Lung (tissue), 12 donors: ENCODE data around the gene GRK6. TPM values are rescaled to one million over a fixed set of nuclear protein-coding genes. Genes with fewer than 3 reads are reported as not detected.

Source experiments
- ATAC-seq: fragments of 200-7000 bp; cut with Tn5 transposase; one replicate; pipeline ENCODE4 v1.9.1; 2020; ENCODE audit warnings: moderate number of reproducible peaks; ENCODE audit not compliant: insufficient read depth, low FRiP score
- DNase-seq, 3 donors: peaks; one replicate each; pipeline ENCODE4 v3.0.0-alpha.2; 2013 to 2017
- H3K27ac ChIP-seq, 2 donors: one replicate each; pipeline ENCODE4 v1.5.1; 2013; ENCODE audit warnings: mild to moderate bottlenecking in 2 of 2, moderate library complexity in 2 of 2, control low read depth in 1 of 2, inconsistent platforms in 1 of 2, low read depth in 1 of 2, low read length in 1 of 2
- H3K27me3 ChIP-seq, 3 donors: one replicate each; pipeline ENCODE4 v1.5.1; 2013; ENCODE audit warnings: low read length in 2 of 3; ENCODE audit not compliant: control insufficient read depth in 3 of 3, insufficient read depth in 3 of 3
- H3K36me3 ChIP-seq, 4 donors: one replicate each; pipeline ENCODE4 v1.5.1; 2013; ENCODE audit warnings: low read length in 4 of 4, mild to moderate bottlenecking in 1 of 4, moderate library complexity in 1 of 4; ENCODE audit not compliant: control insufficient read depth in 4 of 4, insufficient read depth in 4 of 4
- H3K4me1 ChIP-seq, 5 donors: one replicate each; pipeline ENCODE4 v1.5.1; 2013; ENCODE audit warnings: low read length in 5 of 5, mild to moderate bottlenecking in 2 of 5, moderate library complexity in 1 of 5; ENCODE audit not compliant: control insufficient read depth in 5 of 5, insufficient read depth in 5 of 5
- H3K4me3 ChIP-seq: one replicate; pipeline ENCODE4 v1.5.1; 2013; ENCODE audit warnings: mild to moderate bottlenecking, control low read depth, moderate library complexity
- H3K9ac ChIP-seq, 2 donors: one replicate each; pipeline ENCODE4 v1.5.1; 2013; ENCODE audit warnings: low read length in 2 of 2, control low read depth in 1 of 2; ENCODE audit not compliant: insufficient read depth in 1 of 2
- H3K9me3 ChIP-seq, 4 donors: one replicate each; pipeline ENCODE4 v1.5.1; 2013; ENCODE audit warnings: low read length in 3 of 4, mild to moderate bottlenecking in 1 of 4, moderate library complexity in 1 of 4; ENCODE audit not compliant: control insufficient read depth in 4 of 4, insufficient read depth in 3 of 4
- WGBS, 2 donors: extraction: QIAGEN DNeasy Blood & Tissue Kit; methylation state at CpG; one replicate each; pipeline ENCODE4 v1.1.7; 2013; 5-methylcytosine and 5-hydroxymethylcytosine counted together
- polyA plus RNA-seq, 2 donors: library from polyadenylated mRNA; stranded (reverse); fragments of 200-250 nt; gene quantifications; one replicate each; pipeline ENCODE4 v1.2.1, GENCODE V29; 2013
- total RNA-seq, 2 donors: library from RNA; depleted of rRNA in 1 of 2; stranded (reverse); fragments of >200 nt in 1 of 2; gene quantifications; one replicate each; pipeline ENCODE4 v1.2.1, GENCODE V29; 2014 to 2021
- TF ChIP-seq, protein P1 (sequence below): IDR thresholded peaks from 2 replicates; pipeline ENCODE4 v1.5.1; 2012; ENCODE audit warnings: mild to moderate bottlenecking; ENCODE audit errors: control extremely low read depth, extremely low read depth
- donor health status: control.
- donor health status: control.
- donor health status: Bipolar disorder and iron deficiency.
- donor health status: healthy.
- donor health status: DM: yes; HTN: yes; CAD: no.

Gene GRK6
- total and polyA plus RNA-seq, 4 donors: 20.7 to 68.0 (median 40.3) TPM

DNA sequence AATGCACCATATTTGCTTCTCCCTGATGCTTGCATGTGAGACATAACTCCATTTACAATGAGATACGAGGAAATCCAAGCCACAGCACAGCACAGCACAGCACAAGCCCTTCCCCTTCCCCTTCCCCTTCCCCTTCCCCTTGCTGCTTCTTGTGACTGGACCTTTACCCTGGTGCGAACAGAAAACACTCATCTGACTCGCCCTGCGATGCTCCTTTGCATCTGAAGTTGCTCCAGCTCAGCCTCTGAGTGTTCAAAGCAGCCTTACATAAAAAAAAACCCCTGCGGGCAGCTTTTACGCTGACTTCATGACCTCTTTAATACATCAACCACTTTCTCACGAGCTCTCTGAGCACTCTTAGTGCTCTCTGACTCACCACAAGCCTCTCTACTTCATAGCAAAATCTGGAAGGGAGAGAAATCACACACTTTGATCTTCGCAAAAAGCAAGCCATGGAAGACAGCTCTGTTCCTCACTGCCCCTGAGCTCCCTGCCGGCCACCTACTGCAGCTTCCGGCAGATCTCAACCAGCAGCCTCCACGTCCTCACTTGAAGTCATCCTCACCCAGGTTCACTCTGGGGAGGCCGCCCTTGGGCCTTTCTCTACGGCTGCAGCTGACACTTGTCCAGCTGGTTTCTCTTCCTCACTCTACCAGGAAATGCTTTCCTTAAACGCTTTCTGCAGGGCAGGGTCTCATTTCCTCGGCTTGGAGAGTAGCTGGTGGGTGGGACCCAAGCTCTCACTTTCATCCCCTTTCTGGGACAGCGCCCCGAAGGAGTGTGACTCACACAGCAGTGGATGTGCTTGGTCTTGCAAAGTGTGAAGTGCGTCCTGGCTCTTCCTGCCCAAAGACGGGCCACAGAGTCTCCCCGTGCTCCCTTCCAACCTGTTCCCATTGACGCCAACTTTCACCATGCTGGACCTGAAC lies 37.0 kb upstream of the GRK6 start:
- TF ChIP-seq, protein P1, sequence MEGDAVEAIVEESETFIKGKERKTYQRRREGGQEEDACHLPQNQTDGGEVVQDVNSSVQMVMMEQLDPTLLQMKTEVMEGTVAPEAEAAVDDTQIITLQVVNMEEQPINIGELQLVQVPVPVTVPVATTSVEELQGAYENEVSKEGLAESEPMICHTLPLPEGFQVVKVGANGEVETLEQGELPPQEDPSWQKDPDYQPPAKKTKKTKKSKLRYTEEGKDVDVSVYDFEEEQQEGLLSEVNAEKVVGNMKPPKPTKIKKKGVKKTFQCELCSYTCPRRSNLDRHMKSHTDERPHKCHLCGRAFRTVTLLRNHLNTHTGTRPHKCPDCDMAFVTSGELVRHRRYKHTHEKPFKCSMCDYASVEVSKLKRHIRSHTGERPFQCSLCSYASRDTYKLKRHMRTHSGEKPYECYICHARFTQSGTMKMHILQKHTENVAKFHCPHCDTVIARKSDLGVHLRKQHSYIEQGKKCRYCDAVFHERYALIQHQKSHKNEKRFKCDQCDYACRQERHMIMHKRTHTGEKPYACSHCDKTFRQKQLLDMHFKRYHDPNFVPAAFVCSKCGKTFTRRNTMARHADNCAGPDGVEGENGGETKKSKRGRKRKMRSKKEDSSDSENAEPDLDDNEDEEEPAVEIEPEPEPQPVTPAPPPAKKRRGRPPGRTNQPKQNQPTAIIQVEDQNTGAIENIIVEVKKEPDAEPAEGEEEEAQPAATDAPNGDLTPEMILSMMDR: no peak
- H3K9me3 ChIP-seq: no peaks in the 10 kb centered on the region
- H3K36me3 ChIP-seq: no peaks in the 10 kb centered on the region
- no peak overlapping the region for H3K4me3 ChIP-seq
- H3K9ac ChIP-seq: no peak overlapping the region
- peak overlapping the region in 1 of 2 donors; percentile 26 for H3K27ac ChIP-seq
- DNase-seq (peak in 2 of 3 donors; percentile 26 to 44), ATAC-seq (peak; percentile 54)
- H3K27me3 ChIP-seq: peaks cover 0 to 6% (median 0%) of the 10 kb centered on the region in 3 donors
- H3K4me1 ChIP-seq: peaks cover 0 to 6% (median 0%) of the 10 kb centered on the region in 5 donors
- 27 to 57% methylated on average over 21 of the region's 21 CpGs for WGBS, 2 donors

GRCh38 chr5:177390363-177391300 lies 35.8 kb upstream of the GRK6 start:
- Histone ChIP-seq H3K9ac (no peak overlapping the region), H3K36me3 (no peaks in the 10 kb centered on the region), H3K4me3 (no peak overlapping the region)

GRCh38 chr5:177392765-177393164 lies 33.7 kb upstream of the GRK6 start:
- Histone ChIP-seq H3K4me3 (no peak overlapping the region), H3K9me3 (no peaks in the 10 kb centered on the region), H3K27me3 (peaks cover 3 to 10% (median 10%) of the 10 kb centered on the region in 3 donors), H3K9ac (no peak overlapping the region), H3K36me3 (no peaks in the 10 kb centered on the region), H3K27ac (no peak overlapping the region), H3K4me1 (peaks cover 0 to 6% (median 0%) of the 10 kb centered on the region in 5 donors)
- no peak for ATAC-seq
- TF ChIP-seq, protein P1: no peak
- no peak for DNase-seq
- 36 to 64% methylated on average over 5 of the region's 5 CpGs for WGBS, 2 donors

More at GRCh38 chr5:177390363-177391300, 35.8 kb upstream of the GRK6 start:
- no peak overlapping the region for H3K27ac ChIP-seq
- H3K4me1 ChIP-seq: peaks cover 0 to 6% (median 0%) of the 10 kb centered on the region in 5 donors
- H3K27me3 ChIP-seq: peaks cover 0 to 5% (median 2%) of the 10 kb centered on the region in 3 donors
- H3K9me3 ChIP-seq: no peaks in the 10 kb centered on the region
- DNase-seq (peak; percentile 91 to 92 (median 91)), ATAC-seq (peak; percentile 78)
- 24 to 27% methylated on average over 13 of the region's 13 CpGs for WGBS, 2 donors
- TF ChIP-seq, protein P1: peak; percentile 97
